Measurements from ENCODE around the gene CDRT15L2.
"Not testable (repeated sequence)": the region's sequence is repeated elsewhere in the genome, so short reads cannot be mapped to it uniquely, and the experiment has no call there.

The CDRT15L2 gene

DNA sequence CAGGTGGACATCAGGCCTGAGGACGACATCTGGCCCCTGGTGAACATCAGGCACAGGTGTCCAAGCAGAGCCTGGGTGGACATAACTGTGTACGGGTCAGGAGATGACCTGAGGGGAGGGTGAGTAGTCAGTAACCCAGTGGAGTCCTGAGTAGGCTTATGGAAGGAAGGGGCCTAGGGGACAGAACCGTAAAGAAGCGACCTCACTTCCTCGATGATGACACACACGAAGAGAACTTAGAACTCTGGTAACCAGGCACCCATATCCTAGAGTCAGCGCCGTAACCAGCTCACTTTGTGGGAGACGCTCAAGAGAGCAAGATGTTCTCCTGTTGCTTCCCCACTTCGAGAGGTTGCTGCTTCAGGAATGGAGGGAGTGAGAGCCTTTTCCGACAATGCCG lies at the start of gene CDRT15L2:
TSS of gene CDRT15L2 (plus strand) at position 301 of the 400 bp plus-strand sequence. CDS start at position 321, 20 bp downstream.
- H3K27me3 Mint-ChIP-seq; DNase-seq; H3K36me3 Mint-ChIP-seq; ATAC-seq (replicated peaks); H3K4me3 Mint-ChIP-seq; H3K9me3 Mint-ChIP-seq; H3K27ac Mint-ChIP-seq; H3K4me1 Mint-ChIP-seq: not testable (repeated sequence)

DNA sequence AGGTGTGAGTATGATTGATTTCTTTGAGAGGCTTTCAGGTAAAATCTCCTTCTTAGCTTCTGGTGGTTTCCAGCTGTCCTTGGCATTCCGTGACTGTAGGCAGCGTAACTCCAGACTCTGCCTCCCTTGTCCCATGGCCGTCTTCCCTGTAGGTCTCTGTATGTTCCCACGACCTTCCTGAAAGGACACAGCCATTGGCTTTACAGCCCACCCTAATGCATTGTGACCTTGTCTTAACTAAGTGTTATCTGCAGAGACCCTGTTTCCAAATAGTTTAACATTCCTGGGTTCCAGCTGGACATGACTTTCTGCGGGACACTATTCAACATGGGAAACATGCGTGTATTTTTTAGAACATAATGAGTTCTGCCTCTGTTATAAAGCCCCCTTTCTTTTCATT lies 49.4 kb upstream of the CDRT15L2 start:
- not testable (repeated sequence) for H3K36me3 Mint-ChIP-seq; ATAC-seq (replicated peaks); H3K27ac Mint-ChIP-seq; H3K27me3 Mint-ChIP-seq; DNase-seq; H3K9me3 Mint-ChIP-seq
- Mint-ChIP-seq H3K4me3 (peak overlapping the region; percentile 2 to 23), H3K4me1 (peaks cover 3 to 10% of the 10 kb centered on the region in 2 donors)

DNA sequence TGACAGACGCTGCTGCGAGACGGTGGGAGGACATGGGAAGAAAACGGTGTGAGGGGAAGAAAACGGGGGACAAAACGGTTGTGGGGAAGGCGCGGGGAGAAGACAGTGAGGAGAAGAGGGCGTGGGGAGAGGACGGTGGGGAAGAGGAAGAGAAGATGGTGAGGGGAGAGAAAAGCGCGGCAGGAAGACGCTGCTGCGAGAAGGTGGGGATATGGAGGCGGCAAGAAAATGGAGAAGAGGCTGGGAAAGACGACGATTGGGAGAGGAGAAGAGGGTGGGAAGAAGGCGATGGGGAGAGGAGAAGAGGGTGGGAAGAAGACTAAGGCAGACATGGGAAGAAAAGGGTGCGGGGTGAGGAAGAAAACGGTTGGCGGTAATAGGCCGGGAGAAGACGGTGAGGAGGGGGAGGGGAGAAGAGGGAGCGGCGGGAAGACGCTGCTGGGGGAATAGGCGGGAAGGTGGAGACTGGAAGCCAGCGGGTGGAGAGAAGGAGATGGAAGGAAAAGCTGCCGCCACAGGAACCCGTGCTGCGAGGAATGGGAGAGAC lies 46.9 kb upstream of the CDRT15L2 start:
- ATAC-seq (replicated peaks), result peak in 1 of 2 donors; percentile 1
- Mint-ChIP-seq H3K4me3 (peak overlapping the region; percentile 62 to 83), H3K27ac (peak overlapping the region; percentile 87), H3K4me1 (peaks cover 3 to 11% of the 10 kb centered on the region in 2 donors)
- not testable (repeated sequence) for H3K36me3 Mint-ChIP-seq, DNase-seq, H3K27me3 Mint-ChIP-seq, H3K9me3 Mint-ChIP-seq

DNA sequence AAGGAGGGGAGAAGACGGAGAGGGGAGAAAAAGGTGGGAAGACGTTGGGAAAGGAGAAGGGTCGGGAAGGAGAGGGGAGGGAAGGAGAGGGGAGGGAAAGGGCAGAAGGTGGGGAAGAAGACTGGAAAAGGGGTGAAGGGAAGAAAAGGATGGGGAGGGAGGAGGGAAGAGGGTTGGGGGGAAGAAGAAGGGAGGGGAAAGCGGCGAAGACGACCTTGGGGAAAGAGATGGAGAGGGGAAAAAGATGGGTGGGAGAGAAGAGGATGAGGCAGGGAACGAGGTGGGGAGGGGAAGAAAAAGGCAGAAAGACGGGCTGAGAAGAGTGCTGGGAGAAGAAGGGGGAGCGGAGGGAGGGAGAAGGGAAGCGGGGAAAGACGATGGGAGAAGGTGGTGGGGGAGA lies 46.3 kb upstream of the CDRT15L2 start:
- not testable (repeated sequence) for H3K36me3 Mint-ChIP-seq; H3K27ac Mint-ChIP-seq; ATAC-seq (replicated peaks); H3K9me3 Mint-ChIP-seq; DNase-seq; H3K27me3 Mint-ChIP-seq
- Mint-ChIP-seq H3K4me1 (peaks cover 3 to 11% of the 10 kb centered on the region in 2 donors), H3K4me3 (peak overlapping the region; percentile 62 to 83)

DNA sequence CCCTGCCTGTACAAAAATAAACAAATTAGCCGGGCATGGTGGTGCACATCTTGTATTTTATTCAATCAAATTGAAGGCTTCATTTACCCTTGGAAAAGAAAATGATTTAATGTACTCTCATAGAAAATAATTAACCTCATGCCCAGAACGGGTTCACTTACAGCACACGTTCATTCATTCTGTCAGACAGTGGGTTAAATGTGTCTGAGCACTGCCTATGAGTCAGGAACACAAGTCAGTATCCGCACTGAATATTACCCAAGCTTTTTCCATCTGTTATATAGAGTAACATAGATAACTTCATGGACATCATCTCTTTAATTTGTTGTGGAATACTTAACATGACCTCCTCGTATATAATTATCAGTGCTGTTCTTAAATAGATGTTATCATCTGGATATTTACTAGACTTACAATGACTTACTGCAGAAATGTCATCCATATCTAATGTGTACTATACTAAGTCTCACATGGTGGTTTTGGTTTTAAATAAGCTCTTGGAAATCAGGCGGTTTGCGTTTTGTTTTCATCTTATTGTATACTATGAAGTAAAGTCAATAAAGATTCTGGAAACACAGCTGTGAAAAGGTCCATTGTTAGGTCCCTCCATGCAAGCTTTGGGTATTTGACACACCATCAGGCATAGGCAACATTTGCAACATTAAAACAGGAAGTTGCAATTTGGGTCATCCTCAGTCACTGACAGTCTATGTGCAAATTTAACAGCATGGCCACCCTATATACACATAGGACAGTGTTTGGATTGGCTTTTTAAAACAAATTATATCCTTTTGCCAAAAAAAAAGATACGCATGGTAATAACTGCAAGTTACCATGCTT lies 44.6 kb upstream of the CDRT15L2 start:
- not testable (repeated sequence) for H3K9me3 Mint-ChIP-seq; H3K27ac Mint-ChIP-seq; H3K4me3 Mint-ChIP-seq; ATAC-seq (replicated peaks); H3K36me3 Mint-ChIP-seq; DNase-seq; H3K27me3 Mint-ChIP-seq
- peaks cover 3 to 11% of the 10 kb centered on the region in 2 donors for H3K4me1 Mint-ChIP-seq

DNA sequence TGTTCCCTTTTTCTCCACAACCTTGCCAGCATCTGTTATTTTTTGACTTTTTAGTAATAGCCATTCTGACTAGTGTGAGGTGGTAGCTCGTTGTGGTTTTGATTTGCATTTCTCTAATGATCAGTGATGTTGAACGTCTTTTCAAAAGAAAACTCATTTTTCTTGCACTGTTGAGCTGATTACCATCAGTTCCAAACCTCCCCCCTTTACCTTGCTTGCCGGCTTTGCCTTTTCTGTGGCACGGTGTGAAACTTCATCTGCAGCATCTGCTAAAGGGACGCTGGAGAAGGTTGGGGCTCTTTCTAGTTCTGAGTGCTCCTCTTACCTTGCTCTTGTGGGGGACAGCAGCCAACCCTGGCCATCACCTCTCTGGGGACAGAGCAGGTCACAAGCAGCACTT lies 39.1 kb upstream of the CDRT15L2 start:
- H3K4me3 Mint-ChIP-seq, H3K27ac Mint-ChIP-seq, H3K9me3 Mint-ChIP-seq, H3K27me3 Mint-ChIP-seq, H3K4me1 Mint-ChIP-seq, H3K36me3 Mint-ChIP-seq: not testable (repeated sequence)
- DNase-seq (peak; percentile 47), ATAC-seq (replicated peaks) (peak; percentile 98 to 99)

DNA sequence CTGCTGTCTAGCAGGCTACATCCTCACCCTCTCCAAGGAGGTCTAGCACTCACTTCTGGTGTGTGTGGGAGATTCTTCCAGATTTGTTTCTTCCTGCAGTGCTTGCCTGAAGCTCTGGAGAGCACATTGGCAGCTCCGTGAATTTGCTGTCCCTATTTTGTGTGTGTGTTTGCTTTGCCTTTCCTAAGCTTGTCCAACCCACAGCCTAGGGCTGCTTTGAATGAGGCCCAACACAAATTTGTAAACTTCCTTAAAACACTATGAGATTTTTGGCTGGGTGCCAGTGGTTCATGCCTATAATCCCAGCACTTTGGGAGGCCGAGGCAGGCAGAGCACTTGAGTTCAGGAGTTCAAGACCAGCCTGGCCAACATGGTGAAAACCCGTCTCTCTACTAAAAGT lies 38.7 kb upstream of the CDRT15L2 start:
- H3K4me3 Mint-ChIP-seq, H3K27ac Mint-ChIP-seq, H3K9me3 Mint-ChIP-seq, DNase-seq, H3K36me3 Mint-ChIP-seq, H3K27me3 Mint-ChIP-seq, H3K4me1 Mint-ChIP-seq: not testable (repeated sequence)
- ATAC-seq (replicated peaks), result peak; percentile 13 to 17

DNA sequence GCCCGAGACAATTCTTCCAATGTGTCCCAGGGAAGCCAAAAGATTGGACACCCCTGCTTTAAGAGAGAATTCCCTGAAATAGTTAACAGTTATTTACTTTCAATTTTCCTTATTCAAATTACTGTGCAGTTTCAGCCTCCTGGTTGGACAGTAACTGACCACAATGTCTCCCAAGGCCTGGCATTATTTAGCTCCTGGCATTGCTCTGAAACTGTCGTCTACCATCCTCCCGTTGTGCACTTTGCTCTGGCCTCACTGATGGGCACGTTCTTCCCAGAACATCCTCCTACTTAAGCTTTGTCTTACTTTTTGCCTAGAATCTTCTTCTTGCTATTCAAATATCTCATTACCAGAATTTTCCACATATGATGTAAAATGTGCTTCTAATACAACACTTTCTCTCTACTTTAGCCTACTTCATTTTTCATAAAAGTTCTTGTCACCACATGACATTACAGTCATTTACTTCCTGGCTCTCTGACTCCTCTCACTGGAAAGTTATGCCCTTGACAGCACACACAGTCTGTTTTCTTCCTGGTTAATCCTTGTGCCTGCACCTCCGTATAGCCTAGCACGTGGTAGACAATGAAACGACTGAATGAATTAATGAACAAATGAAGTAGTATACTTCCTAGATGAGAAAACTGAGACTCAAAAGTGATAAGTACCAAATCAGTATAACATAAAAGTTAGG lies 37.5 kb upstream of the CDRT15L2 start:
- not testable (repeated sequence) for ATAC-seq (replicated peaks); H3K36me3 Mint-ChIP-seq; H3K4me1 Mint-ChIP-seq; H3K27ac Mint-ChIP-seq; H3K27me3 Mint-ChIP-seq; H3K9me3 Mint-ChIP-seq; H3K4me3 Mint-ChIP-seq; DNase-seq

DNA sequence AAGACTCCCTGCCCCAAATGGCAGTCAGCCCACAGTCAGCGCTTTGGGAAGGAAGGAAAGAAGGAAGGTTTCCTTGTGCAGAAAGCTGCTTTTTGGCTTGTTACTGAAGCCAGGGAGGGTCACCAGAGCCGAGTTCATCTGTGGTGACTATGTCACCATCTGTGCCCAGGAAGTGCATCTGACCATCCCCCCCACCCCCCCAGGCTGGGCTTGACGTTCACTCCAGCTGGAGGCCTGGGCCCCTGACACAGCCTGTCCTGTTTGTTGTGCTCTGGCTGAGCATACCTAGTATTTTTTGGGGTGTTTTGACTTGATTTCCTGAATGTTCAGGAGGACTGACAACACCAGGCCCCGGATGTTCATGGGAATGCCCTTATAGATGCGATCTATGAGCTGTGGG lies 31.6 kb upstream of the CDRT15L2 start:
- H3K9me3 Mint-ChIP-seq; ATAC-seq (replicated peaks); H3K27me3 Mint-ChIP-seq; H3K4me3 Mint-ChIP-seq; H3K36me3 Mint-ChIP-seq; H3K27ac Mint-ChIP-seq; DNase-seq; H3K4me1 Mint-ChIP-seq: not testable (repeated sequence)

DNA sequence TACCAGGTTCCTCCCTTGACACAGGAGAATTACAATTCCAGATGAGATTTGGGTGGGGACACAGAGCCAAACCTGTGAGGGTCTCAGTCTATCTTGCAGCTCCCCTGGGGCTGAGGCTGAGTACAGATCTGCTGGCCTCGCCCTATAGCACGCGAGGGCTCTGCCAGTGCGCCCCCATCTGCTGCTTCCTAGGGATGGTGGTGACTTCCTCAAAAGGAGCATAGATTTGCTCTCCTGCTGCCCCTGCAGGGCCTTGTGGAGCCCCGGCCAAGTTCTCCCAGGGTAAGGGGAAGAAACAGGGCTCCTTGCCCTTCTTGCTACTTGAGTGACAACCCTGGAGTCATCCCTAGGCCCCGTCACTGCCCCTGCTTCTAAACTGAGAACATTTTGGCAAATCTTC lies 26.6 kb upstream of the CDRT15L2 start:
- H3K36me3 Mint-ChIP-seq; H3K27ac Mint-ChIP-seq; H3K4me3 Mint-ChIP-seq; DNase-seq; ATAC-seq (replicated peaks); H3K9me3 Mint-ChIP-seq: not testable (repeated sequence)
- Mint-ChIP-seq H3K4me1 (peaks cover 0 to 11% of the 10 kb centered on the region in 2 donors), H3K27me3 (peaks cover 9 to 25% of the 10 kb centered on the region in 2 donors)

DNA sequence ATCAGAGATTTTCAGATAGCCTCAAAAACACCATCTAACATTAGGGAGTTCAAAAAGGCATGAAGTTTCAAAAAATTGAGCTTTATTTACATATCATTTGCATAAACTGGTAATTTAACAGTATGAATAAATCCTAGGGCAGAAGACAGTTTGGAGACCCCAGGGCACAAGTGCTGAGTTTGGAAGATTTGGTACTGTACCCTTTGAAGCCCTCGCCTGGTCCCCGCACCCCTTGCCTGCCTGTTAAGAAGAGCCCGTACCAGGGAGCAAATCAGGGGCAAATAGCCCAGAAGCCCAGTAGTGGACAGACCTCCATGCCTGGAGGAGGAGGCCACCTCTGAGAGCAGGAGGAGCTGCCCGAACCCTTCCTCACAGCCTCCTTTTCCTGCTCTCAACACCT lies 24.8 kb upstream of the CDRT15L2 start:
- Mint-ChIP-seq H3K27me3 (peaks cover 13 to 29% of the 10 kb centered on the region in 2 donors), H3K4me1 (peaks cover 0 to 11% of the 10 kb centered on the region in 2 donors)
- H3K4me3 Mint-ChIP-seq; H3K9me3 Mint-ChIP-seq; H3K27ac Mint-ChIP-seq; H3K36me3 Mint-ChIP-seq; DNase-seq; ATAC-seq (replicated peaks): not testable (repeated sequence)

DNA sequence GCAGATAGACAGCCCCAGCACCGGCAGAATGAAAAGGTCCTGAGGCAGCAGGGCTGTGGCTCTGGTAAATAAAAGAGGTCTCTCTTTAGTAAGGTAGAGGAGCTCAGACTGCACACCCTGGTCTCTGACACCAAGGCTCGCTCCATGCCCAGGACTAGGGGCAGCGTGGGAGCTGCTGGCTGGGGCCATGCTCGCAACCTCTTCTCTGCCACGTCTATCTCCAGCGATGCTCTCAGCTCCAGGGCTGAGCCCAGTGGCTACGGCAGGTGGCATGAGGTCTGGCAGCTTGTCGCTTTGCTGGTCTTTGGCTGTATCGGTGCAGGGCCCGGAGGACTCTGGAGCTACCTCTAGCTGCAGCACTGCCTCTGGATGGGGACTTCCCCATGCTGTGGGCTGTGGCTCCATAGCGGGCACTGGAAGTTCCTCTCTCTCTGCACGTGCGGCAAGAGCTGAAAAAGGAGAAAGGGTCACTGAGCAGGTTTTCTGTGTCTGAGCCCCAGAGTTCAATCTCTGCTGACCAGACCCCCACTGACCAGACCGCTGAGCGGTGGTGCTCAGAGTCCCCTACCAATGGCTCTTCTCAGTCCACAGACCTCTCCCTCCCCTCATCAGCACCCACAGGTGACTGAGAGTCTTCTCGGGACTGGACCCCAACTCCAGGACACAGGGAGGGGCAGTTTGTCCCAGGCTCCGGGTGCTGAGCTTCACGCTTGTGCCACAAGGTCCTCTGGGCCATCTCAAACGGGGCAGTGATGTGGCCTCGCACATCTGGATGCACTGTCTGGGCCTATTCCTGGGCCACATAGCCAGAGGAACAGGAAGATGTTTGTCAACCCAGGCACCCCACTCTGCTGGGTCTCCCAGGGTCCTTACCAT lies 24.2 kb upstream of the CDRT15L2 start:
- H3K9me3 Mint-ChIP-seq, H3K27ac Mint-ChIP-seq, DNase-seq, H3K4me3 Mint-ChIP-seq, H3K36me3 Mint-ChIP-seq: not testable (repeated sequence)
- ATAC-seq (replicated peaks), result peak; percentile 97 to 98
- peaks cover 13 to 29% of the 10 kb centered on the region in 2 donors for H3K27me3 Mint-ChIP-seq
- H3K4me1 Mint-ChIP-seq, result peaks cover 0 to 11% of the 10 kb centered on the region in 2 donors

DNA sequence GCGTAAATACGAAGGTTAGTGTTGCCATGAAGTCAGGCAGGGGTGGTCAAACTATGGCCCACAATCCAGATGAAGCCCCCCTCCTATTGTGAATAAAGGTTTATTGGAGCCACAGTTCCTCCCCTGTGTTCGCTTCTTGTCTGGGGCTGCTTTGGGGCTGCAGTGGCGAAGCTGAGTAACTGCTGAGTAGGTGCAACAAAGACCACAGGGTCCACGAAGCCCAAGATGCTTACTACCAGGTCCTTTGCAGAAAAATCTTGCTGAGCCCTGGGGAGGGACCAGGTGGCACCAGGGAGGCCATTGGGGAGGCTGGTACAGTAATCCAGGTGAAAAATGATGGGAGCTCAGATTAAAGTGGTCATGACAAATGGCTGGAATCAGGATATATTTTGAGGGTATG lies 21.4 kb upstream of the CDRT15L2 start:
- DNase-seq; ATAC-seq (replicated peaks); H3K9me3 Mint-ChIP-seq; H3K36me3 Mint-ChIP-seq; H3K27ac Mint-ChIP-seq; H3K4me3 Mint-ChIP-seq: not testable (repeated sequence)
- H3K4me1 Mint-ChIP-seq, result peaks cover 0 to 11% of the 10 kb centered on the region in 2 donors
- H3K27me3 Mint-ChIP-seq, result peaks cover 19 to 29% of the 10 kb centered on the region in 2 donors

DNA sequence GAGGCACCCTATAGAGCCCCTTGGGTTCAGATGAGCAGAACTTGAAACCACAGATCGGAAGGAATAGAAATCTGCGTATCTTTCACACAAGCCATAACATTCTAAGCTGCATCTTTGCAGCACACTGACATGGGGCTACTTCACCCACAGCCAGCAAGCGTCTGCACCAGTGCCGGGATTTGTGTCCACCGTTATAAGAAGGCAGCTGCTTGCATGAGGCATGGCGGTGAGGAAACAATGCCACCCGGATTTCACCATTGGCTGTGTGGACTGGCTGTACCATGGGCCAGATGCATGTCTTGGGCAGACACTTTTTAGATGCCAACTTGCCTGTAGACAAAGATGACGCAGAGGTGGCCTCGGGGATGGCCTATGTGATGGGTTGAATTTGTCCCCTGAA lies 20.5 kb upstream of the CDRT15L2 start:
- not testable (repeated sequence) for H3K27ac Mint-ChIP-seq; H3K4me3 Mint-ChIP-seq; H3K36me3 Mint-ChIP-seq; H3K9me3 Mint-ChIP-seq; ATAC-seq (replicated peaks); DNase-seq; H3K4me1 Mint-ChIP-seq
- H3K27me3 Mint-ChIP-seq, result peaks cover 15 to 20% of the 10 kb centered on the region in 2 donors
